ENCODE data around the gene ZNF175.

ZNF175 gene

DNA sequence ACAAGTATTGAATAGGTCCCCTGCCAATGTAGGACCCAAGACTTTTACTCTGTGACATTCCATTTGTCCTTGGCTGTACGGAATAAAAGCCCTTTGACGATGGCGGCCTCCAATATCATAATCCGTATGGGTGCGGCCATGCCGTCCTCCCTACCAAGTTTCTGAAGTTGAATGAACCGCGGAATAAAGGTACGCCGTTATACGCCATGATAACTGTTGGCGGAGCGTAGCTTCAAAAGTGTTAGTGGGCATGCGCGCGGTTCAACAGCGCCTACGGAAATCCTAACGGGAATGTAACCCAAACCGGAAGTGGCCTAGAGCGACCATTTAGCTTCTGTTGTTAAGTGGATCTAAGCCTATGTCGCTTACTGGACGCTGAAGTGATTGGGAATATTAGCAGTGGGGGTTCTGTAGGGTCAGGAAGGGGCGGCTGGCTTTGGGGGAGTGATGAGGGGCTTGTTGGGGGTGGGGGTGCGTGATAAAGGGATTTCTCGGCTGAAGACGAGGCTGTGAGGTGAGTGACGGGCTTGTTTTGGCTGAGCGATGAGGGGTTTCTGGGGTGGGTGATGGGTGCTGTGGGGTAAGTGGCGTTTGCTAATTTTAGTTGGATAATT lies at the start of gene ZNF175:
TSS of gene ZNF175 (plus strand) at position 322 of the 614 bp plus-strand sequence. CDS start 2,047 bp downstream, outside the sequence.
- peak; percentile 94 for DNase-seq

DNA sequence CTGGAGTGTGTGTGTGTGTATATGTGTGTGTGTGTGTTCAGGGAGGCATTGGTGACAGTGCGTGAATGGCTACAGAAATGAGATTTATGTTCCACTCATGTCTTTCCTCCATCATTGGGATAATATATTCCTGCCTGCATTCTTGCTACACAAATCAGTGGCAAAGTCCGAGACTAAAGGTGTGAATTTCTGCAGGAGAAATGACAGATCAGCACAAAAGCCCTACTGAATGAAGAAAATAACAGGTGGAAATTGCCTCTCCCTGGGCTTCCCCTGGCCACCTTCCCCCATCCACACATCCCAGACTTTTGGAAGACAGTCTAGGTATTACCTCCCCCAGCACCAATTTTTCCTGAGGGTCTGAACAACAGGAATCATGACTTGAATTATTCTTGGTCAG lies 49.7 kb upstream of the ZNF175 start:
- no peak for DNase-seq

DNA sequence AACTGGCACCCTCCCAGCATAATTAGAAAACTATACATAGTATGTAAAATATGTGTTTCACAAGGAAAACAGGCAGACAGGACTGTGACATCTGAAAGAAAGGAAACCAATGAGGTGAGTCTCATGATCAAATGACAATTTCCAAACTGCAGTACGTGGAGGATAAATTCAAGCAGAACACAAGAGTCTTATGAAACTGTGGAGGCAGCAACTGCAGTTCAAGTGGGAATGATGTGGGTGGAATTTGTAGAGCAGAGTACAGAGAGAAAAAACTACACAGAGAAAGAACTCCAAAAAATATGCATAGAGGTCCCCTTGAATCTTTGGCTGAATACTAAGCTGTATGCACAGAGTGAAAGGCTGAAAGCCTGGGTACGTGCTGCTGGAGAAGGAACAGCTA lies 49.3 kb upstream of the ZNF175 start:
- no peak for DNase-seq

DNA sequence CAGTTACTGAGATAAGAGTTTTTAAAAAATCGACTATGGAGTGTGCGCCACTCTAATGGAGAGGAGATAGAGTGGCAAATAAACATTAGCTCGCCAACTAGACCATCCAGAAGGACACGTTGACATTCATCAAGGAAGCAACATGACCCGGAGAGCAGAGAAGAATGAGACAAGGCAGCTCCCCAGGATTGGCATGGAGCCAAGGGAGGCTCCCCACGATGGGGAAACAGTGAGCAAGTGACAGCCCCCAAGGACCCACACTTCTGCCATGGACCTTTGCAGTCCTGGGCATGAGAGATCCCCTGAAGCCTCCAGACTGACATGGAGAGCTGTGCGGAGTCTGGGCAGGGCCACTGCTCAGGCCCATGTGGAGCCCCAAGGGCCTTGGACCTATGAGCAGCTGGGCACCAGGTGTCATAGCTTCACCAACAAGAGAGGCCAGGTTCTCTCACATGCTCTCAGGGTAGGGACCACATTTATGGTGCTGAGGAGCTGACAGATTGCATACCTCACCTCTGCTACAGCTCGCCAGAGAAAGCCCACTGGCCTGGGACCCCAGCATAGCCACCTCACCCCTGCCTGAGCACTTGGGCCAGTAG lies 46.3 kb upstream of the ZNF175 start:
- no peak for DNase-seq

DNA sequence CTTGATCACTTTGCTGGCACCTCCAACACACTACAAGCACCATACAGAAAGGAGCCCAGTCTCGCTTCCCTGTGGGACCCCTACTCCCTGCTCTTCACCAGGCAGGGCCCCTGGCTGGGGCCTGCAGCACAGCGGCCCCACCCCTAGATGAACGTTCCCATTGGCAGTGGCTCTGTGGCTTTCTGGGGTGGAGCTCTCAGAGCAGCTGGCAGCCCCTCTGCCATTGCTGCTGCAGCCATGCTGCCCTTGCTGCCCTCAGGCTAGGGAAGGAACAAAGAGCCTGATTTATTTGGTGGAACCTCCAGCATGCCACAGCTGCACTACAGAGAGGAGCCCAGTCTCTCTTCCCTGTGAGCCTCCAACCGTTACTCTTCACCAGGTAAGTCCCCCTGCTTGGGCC lies 45.4 kb upstream of the ZNF175 start:
- DNase-seq: no peak

DNA sequence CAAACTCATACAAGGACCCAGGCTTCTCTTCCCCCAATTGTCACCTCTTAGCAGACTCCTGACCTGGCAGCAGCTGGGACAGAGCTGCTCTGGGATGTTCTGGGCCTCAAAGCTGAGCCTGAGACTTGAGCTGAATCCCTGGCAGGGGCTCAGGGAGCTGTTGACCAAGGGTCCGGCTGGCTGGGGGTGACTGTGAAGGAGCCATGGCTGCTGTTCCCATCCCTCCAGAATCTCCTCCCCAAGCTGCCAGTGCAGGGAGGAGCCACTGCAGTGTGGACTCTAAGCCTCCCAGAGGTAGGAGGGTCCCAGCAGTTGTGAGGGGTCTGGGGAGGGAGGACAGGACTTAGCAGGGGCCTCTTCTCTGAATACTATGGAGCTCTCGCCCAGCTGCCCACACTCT lies 41.8 kb upstream of the ZNF175 start:
- DNase-seq: no peak

DNA sequence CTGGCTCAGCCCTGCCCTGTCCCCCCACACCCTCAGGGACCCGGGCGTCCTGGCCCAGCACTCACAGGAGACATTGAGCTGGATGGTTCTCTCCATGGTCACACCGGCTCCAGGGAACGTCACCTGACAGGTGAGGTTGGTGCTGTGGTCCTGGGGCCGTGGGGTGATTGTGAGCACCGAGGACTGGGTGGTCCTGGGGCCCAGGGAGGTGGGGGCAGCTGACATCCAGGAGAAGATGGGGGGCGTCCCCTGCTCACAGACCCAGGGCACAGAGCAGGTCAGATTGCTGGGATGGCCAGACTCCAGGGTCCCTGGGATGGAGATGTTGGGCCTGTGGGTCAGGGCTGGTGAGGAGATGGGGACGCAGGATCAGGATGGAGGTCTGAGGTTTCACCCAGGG lies 40.5 kb upstream of the ZNF175 start:
- DNase-seq: no peak

DNA sequence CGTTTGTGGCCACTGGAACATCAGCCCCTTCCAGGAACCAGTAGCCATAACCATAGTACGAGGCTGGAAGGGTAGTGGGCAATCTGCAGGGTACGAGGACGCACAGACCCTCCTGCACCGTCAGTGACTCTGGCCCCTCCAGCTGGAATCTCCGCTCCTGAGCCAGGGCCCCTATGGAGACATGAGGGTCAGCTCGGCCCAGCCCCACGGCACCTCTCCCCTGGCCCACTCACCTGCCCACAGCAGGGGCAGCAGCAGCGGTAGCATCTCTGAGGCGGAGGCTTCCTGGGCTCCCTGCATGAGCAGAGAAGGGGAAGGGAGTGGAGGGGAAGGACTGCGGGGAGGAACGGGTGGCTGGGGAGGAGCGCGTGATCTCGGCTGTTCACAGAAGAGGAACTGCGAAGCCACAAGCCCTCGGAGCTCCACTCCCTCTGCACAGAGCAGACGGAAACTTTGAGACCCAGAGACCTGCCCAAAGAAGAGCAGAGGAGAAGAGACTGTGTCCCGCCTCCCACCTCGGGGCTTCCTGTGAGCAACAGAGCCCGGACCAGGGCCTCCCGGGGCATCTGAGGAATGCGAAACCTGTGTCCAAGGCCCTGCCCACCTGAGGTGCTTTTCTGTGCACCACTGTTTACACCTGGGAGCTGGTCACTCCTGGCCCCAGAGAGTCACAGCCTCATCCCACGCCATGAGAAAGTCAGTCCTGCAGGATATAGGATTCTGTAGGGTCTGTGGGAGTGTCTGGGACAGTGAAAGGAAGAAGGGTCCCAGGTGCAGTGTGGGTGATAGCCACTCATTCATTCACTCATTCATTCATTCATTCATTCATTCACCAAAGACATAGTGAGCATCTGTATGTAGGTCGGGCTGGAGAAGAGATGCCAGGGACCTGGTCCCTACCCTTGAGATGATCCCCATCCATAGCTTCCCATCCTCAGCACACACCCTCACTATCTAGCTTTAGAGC lies 39.5 kb upstream of the ZNF175 start, which contains the start of gene SIGLEC6:
TSS of gene SIGLEC6 (minus strand) at position 322 of the 967 bp plus-strand sequence. CDS start at position 300, 22 bp downstream.
- DNase-seq: no peak

DNA sequence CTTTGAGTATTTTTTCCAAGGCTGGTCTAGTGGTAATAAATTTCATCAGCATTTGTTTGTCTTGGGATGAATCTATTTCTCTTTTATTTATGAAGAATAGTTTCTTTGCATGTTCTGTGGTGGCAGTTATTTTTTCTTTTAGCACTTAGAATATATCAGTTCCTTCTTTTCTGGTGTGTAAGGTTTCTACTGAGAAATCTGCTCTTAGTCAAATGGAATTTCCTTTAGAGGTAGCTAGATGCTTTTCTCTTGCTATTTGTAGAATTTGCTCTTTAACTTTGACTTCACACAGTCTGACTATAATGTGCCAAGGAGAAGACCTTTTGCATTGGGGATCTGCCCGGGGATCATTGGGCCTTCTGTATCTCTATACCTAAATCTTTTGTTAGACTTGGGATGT lies 35.5 kb upstream of the ZNF175 start:
- DNase-seq: no peak

DNA sequence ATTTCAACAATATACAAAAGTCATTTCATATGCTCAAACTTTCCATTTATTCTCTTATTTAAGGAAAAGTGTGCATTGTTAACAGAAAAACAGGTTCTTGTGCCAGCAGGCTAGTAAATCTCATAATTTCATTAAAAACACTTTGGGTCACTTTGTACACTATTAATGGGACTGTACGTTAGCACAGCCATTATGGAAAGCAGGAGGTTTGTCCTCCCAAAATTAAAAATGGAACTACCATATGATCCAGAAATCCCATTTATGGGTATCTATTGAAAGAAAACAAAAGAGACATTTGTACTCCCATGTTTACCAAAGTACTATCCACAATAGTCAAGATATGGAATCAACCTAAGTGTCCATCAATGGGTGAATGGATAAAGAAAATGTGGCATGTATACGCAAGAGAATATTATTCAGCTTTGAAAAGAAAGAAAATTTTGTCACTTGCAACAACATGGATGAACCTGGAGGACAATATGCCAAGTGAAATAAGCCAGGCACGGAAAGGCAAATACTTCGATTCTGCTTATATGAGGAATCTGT lies 31.2 kb upstream of the ZNF175 start:
- DNase-seq: no peak

DNA sequence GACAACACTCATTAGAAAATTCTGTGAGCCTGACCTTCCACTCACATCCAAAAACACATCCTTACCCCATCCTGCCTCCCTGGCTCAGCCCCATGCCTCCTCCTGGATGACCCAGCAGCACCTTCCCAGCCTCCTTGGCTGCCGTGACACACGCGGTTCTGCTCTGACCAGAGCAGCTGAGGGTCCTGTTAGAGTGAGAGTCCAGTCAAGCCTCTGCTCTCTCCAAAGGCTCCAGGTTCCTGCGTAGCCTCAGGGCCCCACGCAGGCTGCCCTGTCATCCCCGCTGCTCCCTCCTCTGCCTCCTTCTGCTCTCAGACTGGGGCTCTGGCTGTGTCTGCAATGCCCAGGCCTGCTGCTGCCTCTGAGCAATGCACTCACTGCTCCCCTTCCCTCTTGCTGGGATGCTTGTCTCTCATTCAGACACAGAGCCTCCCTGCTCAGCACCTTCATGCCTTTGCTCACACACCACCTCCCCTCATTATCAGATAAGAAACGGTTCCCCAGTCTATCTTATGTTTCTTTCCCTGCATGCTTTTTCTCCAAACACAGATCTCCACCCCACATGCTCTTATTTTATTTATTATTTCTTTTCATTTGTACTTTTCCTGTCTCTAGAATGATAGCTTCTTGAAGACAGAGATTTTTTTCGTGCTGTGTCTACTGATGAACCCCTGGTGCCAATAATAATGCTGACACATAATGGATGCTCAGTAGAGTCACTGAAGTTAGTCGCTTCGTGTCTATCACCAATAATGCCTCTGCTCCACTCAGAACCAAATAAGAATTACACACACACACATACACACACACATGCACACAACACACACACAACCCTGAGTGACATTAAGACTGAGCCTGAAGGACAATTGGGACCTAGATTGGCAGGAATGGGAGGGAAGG lies 29.4 kb upstream of the ZNF175 start:
- no peak for DNase-seq

DNA sequence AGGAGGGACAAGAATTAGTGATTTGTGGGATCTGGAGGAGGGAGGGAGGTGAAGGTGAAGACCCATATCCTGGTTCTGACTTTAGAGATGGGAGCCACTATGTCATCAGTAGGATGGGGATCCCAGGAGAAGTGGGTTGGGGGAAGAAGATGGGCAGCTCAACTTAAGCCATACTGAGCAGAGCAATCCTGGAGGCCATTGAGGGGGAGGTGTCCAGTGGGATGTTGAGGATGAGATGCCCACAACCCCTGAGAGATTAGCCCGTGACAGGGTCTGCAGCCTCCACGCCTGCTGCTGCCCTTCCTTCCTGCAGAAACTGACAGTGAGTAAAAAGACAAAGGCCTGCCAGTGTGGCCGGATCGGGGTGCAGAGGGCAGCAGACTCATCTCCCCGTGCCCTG lies 28.4 kb upstream of the ZNF175 start:
- DNase-seq: no peak

DNA sequence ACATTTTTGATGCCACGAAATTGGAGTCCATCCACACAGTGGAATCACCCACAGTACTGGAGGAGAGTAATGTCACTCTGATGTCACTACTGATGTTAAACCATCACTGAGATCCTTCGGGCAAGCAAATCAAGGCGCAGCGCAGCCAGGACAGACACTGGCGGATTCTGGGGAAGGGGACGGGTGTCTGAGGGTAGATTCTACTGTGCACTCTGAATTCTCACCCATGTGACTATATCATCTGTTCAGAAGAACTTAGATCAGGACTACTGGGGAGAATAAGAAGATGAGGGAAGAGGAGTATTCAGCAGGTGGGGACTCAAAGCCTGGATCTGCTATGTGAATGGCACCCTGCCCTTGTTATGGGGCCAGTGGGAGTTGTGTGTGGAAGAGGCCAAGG lies 27.0 kb upstream of the ZNF175 start:
- DNase-seq: no peak

DNA sequence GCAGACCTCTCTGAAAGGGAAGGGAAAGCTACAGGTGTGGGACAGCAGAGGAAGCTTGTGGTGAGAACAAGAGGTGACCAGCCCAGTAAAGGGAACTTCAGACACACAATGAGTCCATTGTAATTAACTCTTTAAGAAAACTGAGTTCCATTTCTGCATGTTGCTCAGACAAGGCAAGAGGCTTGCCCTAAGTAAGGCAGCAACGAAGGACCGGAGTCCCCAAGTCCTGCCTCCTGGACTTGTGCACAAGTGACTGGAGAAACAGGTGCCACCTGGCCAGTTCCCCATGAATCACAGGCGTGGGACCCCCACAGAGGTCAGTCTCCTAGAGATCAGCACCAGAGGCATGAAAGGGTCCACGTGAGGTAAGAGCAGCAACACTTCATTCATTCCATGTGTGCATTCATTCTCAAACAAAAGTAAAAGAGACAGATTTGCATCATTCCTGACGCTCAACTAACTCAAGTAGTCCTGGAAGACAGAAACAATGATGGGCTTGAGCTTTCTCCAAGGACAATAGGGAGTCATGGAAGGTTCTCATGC lies 24.9 kb upstream of the ZNF175 start:
- DNase-seq: no peak

DNA sequence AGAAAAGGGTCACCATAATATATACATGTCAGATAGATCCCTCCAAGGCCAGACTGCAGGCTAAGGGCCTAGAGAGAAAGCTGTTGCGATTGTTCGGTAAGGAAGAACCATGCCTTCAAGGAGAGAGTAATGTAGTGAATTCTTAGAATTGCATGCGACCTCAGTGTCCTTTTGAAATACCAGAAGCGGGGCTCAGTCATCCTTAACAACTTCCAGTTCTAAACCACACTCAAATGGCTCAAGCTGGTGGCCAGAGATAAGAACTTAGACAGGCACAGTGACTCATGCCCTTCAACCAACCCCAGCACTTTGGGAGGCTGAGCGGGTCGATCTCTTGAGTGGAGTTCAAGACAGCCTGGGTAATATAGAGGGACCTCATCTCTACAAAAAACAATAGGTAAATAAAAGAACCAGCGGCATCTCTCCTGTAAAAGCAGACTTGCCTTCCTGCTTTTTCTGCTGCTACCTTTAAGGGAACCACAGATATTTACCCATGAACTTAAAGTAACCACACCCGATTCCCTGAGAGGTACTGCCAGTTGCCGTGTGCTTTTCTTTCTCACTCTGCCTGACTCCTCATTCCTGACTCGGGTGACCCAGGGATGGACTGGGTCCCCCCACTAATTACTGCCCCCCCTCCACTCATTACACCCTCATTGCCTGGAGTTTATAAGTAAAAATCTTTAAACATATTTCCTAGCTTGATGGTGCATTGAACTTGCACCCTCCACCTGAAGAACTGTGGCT lies 24.3 kb upstream of the ZNF175 start:
- DNase-seq: no peak

DNA sequence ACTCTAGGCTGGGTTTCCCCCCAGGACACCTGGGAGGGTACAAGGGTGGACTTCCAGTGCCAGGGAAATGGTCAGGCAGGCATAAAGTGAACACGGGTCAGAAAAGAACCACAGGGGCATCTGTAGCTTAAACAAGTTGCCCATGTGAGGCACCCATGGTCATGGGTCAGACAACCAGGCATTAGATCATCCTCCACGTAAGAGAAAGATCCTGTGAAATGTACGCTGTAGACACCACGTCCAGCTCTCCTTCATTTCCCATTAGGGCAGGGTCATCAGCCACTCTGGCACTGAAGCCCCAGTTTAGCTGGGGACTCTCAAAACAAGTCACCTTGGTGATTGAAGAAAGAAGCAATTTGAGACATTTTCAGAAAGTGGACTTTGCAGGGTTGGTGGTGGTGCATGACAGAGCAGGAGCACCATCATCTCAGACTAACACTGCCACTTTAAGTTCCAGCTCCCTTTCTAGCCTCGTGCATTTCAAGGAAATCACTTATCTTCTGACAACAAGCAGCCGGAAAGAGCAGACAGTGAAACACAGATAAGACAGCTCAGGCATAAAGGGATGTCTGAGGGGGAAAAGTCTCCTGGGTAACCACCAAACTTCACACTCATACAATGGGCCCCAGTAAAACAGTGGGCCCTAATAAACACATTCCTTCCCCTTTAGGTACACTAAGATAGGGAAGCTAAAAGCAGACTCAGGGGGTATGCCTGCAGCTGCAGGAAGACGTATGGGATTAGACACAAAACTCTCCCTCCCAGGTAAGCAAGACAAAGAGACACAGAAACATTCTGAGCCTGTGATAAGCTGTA lies 23.5 kb upstream of the ZNF175 start:
- no peak for DNase-seq

DNA sequence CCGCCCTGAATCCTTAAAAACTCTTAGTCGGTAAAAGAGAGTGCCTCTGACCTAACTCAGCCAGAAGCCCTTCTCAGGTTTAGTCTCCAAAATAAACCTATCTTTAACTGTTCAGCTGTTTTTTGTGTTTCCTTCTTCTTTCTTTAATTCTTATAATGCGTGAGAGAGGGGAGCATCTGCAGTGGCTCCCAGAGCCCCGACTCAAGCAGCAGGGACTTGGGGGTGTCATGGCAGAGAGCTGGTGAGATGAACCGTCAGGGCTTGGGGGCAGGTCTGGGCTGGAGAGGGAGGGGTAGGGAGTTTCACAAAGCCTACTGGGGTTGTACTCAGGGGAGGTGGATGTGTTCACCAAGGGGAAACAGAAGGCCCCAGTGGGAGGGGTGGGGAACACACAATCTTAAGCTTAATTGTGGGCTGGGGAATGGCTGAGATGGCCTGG lies 22.9 kb upstream of the ZNF175 start:
- DNase-seq: no peak

DNA sequence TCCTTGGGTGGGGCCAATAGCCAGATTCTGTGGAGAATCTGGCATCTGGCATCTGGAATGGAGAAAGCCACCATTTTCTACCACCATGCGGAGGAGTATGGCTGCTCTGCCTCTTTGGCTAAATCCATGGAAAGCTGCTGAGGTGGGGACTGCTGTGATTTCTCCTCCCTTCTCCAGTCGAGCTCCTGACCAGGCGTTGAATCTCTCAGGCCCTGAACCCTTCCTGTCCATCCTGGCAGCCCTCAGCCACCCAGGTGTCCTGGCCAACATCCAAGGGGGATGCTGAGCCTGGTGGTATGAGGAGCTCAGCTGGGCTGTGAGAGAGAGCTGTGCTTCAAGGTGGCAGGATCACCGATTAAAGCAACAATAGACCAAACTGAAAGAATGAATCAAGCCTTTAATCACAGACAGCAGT lies 22.2 kb upstream of the ZNF175 start:
- DNase-seq: no peak

DNA sequence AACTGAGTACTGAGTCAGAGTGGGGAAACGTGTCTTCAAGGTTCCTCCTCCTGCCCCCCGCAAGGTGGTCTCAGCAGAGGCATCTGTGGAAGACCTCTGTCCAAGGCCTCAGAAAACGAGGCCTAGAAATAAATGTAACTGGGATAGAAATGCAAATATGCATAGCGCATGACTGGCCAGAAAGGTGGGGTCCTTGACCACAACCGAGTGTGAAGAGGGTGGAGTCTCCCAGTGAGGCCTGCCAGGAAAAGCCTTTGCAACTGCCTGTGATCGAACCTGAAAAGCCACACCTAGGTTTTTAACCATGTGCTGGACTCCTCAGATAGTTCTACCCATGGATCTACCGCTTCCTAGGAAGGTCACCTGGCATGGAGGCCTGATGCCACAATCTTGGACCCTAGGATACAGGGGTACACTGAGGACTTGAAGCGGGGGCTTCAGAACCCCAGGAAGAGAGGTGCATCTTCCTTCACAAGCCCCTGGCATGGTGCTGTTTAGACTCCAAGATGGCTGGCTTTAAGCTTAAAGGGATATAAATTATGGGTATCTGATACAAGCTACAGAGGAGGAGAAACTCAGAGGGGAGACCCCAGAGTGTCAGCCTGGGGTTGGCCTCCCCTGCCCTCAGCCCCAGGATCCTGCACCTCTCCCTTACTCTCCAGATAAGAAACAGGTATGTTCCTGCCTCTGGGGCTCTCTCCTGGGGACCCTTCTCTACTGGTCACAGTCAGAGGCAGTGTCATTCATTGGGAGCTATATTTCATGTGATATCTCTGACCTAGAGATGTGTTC lies 21.4 kb upstream of the ZNF175 start:
- DNase-seq: no peak

All from DMS153 (cell line).